Upper lobe of left lung (tissue), 4 donors: ENCODE data around the gene MIS18A.

ENCODE experiments used
- POLR2A ChIP-seq, 4 donors: fragments of 450-650 bp; IDR thresholded peaks; one replicate each; pipeline ENCODE4 v1.5.1; 2016 to 2017; ENCODE audit warnings: antibody characterized with exemption in 4 of 4, mild to moderate bottlenecking in 2 of 4
- POLR2AphosphoS5 ChIP-seq, 2 donors: sonication (generic); formaldehyde crosslinking; IDR thresholded peaks; one replicate each; pipeline ENCODE4 v1.5.1; 2017; ENCODE audit warnings: antibody characterized with exemption in 2 of 2
- TF ChIP-seq, protein P1 (sequence below), 6 experiments: fragments of 450-650 bp in 4 of 6; fragments of 200-600 bp in 2 of 6; sonication (generic) in 2 of 6; IDR thresholded peaks; one replicate each; pipeline ENCODE4 v1.5.1; 2016 to 2019; ENCODE audit warnings: antibody characterized with exemption in 6 of 6

DNA sequence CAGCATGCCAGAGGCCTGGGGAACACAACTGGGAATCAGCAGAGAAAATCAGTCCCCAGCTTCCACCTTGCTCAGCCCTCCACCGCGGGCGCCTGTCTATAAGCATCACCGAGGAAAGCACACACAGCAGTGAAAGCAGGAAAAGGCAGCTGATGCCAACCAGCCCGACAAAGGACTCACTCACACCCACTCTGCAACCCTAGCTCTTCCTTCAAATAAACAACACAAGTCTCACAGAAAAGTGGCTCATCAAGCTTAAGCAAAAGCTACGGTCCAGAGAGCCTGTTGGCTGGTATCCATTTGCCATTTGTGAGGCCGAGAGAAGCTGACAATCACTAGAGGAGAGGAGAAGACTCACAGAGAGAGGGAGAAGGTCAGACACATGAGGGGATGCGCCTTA is 46.9 kb upstream of the MIS18A start:
- TF ChIP-seq, protein P1, sequence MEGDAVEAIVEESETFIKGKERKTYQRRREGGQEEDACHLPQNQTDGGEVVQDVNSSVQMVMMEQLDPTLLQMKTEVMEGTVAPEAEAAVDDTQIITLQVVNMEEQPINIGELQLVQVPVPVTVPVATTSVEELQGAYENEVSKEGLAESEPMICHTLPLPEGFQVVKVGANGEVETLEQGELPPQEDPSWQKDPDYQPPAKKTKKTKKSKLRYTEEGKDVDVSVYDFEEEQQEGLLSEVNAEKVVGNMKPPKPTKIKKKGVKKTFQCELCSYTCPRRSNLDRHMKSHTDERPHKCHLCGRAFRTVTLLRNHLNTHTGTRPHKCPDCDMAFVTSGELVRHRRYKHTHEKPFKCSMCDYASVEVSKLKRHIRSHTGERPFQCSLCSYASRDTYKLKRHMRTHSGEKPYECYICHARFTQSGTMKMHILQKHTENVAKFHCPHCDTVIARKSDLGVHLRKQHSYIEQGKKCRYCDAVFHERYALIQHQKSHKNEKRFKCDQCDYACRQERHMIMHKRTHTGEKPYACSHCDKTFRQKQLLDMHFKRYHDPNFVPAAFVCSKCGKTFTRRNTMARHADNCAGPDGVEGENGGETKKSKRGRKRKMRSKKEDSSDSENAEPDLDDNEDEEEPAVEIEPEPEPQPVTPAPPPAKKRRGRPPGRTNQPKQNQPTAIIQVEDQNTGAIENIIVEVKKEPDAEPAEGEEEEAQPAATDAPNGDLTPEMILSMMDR (IDR thresholded peaks at IDR 0.05) = no peak
- TF ChIP-seq POLR2A (IDR thresholded peaks at IDR 0.05) (no peak), POLR2AphosphoS5 (IDR thresholded peaks at IDR 0.05) (no peak)
